Smooth muscle cell (in vitro differentiated cells): ENCODE data around the gene ANKS1B. TPM values are rescaled to one million over a fixed set of nuclear protein-coding genes. Genes with fewer than 3 reads are reported as not detected.

Experiments
- DNase-seq: peaks from one replicate; lab custom pipeline; 2025; ENCODE audit not compliant: unreplicated experiment; lab: John Stamatoyannopoulos, UW
- H2AFZ ChIP-seq: fragments of 200-600 bp; sonication (generic); 2 replicates; pipeline ENCODE4 v1.6.0; 2016; ENCODE audit warnings: antibody characterized with exemption, low read depth, mild to moderate bottlenecking
- H3F3A ChIP-seq: fragments of 200-600 bp; sonication (generic); 2 replicates; pipeline ENCODE4 v1.6.0; 2017; ENCODE audit warnings: antibody characterized with exemption, low read depth
- H3K27ac ChIP-seq: fragments of 200-600 bp; sonication (generic); 2 replicates; pipeline ENCODE4 v1.5.1; 2016; ENCODE audit warnings: low read depth, mild to moderate bottlenecking
- H3K27me3 ChIP-seq: fragments of 200-600 bp; sonication (generic); 2 replicates; pipeline ENCODE4 v1.6.1; 2016; ENCODE audit warnings: low read depth, mild to moderate bottlenecking
- H3K36me3 ChIP-seq: fragments of 200-600 bp; sonication (generic); 2 replicates; pipeline ENCODE4 v1.5.1; 2016; ENCODE audit warnings: low read depth
- H3K4me1 ChIP-seq: fragments of 200-600 bp; sonication (generic); 2 replicates; pipeline ENCODE4 v1.5.1; 2016; ENCODE audit warnings: low read depth
- H3K4me2 ChIP-seq: fragments of 200-600 bp; sonication (generic); 2 replicates; pipeline ENCODE4 v1.6.0; 2016; ENCODE audit warnings: mild to moderate bottlenecking
- H3K4me3 ChIP-seq: fragments of 200-600 bp; sonication (generic); 2 replicates; pipeline ENCODE4 v1.5.1; 2016; ENCODE audit warnings: mild to moderate bottlenecking
- H3K79me2 ChIP-seq: fragments of 200-600 bp; sonication (generic); 2 replicates; pipeline ENCODE4 v1.6.0; 2016; ENCODE audit warnings: low read depth, mild to moderate bottlenecking
- H3K9ac ChIP-seq: fragments of 200-600 bp; sonication (generic); 2 replicates; pipeline ENCODE4 v1.6.0; 2016; ENCODE audit warnings: low read depth
- H3K9me3 ChIP-seq: fragments of 200-600 bp; sonication (generic); replicated peaks from 2 replicates; pipeline ENCODE4 v1.5.1; 2016; ENCODE audit warnings: low read depth
- H4K20me1 ChIP-seq: fragments of 200-600 bp; sonication (generic); 2 replicates; pipeline ENCODE4 v1.6.0; 2016; ENCODE audit warnings: low read depth
- CTCF ChIP-seq: fragments of 200-600 bp; sonication (generic); IDR thresholded peaks from 2 replicates; pipeline ENCODE4 v1.5.1; 2017; ENCODE audit warnings: borderline replicate concordance, mild to moderate bottlenecking, antibody characterized with exemption; ENCODE audit not compliant: insufficient read depth, poor library complexity, severe bottlenecking
- WGBS: methylation state at CpG from one replicate; pipeline ENCODE4 v1.1.7; 2016; ENCODE audit warnings: low lambda C conversion rate; 5-methylcytosine and 5-hydroxymethylcytosine counted together
- polyA plus RNA-seq: library from polyadenylated mRNA; unstranded; fragments of >200 nt; fragmentation: Nextera tagmentation; extraction: Ambion mirVana; gene quantifications from 2 replicates; pipeline ENCODE4 v1.2.1, GENCODE V29; 2016
- total RNA-seq: library from RNA; depleted of rRNA; stranded (reverse); fragments of >200 nt; gene quantifications from 2 replicates; pipeline ENCODE4 v1.2.3, GENCODE V29; 2014

The ANKS1B gene
- total and polyA plus RNA-seq, 2 experiments from 2014 or later, result 0.47 to 7.3 TPM

DNA sequence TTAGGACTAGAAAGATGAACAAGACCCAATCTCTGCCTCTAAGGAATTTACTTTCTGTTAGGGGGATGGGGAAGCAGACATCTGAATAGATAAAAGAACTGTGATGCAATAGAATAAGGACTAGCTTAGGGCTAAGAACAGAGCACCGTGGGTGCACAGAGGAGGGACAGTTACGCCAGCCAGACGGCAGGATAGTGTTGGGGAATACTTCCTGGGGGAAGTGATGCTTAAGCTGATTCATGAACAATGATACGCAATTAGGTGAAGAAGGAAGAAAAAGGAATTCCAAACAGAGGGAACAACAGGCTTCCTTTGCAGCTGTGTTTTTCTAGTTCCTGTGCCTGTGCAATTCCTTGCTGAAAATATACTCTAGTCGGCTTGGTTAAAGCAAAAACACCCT lies 838.6 kb downstream of the ANKS1B start:
- 64% methylated on average over 5 of the region's 5 CpGs for WGBS
- no peak for DNase-seq
- no peak overlapping the region for H2AFZ ChIP-seq

DNA sequence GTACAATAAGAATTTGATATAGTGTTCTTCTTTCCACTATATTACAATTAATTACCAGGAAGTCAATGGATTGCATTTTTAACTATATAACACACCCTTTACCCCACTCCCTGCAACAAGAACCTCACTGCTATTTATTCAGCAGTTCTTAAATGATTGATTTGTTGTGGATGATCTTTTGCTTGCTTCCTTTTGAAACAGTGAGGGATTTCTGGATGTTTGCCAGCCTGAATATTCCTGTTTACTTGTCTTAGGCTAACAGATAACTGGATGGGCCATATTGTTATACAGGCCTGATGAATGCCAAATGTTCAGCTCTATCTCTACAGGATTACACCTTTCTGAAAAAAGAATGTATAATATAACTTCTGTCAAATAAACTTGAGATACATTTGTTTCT lies 842.1 kb downstream of the ANKS1B start:
- no peak for DNase-seq
- H3K4me1 ChIP-seq, result no peaks in the 10 kb centered on the region
- H3K9ac ChIP-seq, result no peak overlapping the region
- no peaks in the 10 kb centered on the region for H3F3A ChIP-seq
- TF ChIP-seq CTCF, result no peak
- H3K79me2 ChIP-seq, result no peaks in the 10 kb centered on the region
- H4K20me1 ChIP-seq, result no peaks in the 10 kb centered on the region
- no peaks in the 10 kb centered on the region for H3K9me3 ChIP-seq
- H3K27me3 ChIP-seq, result peaks cover 3% of the 10 kb centered on the region
- no peak overlapping the region for H3K27ac ChIP-seq
- no peaks in the 10 kb centered on the region for H3K36me3 ChIP-seq
- no peak overlapping the region for H3K4me2 ChIP-seq
- no peak overlapping the region for H3K4me3 ChIP-seq
- no peak overlapping the region for H2AFZ ChIP-seq

More for the DNA sequence above, 838.6 kb downstream of the ANKS1B start:
- Histone ChIP-seq H3K79me2 (no peaks in the 10 kb centered on the region), H3K9me3 (no peaks in the 10 kb centered on the region), H3K4me1 (no peaks in the 10 kb centered on the region), H3K27me3 (no peaks in the 10 kb centered on the region), H3K4me3 (no peak overlapping the region), H3K9ac (no peak overlapping the region), H3F3A (no peaks in the 10 kb centered on the region), H4K20me1 (no peaks in the 10 kb centered on the region), H3K4me2 (no peak overlapping the region), H3K36me3 (no peaks in the 10 kb centered on the region), H3K27ac (no peak overlapping the region)
- no peak for TF ChIP-seq CTCF

- peaks cover 3% of the 10 kb centered on the region for H3K27me3 ChIP-seq
- H3K4me1 ChIP-seq, result no peaks in the 10 kb centered on the region
- no peak overlapping the region for H3K4me2 ChIP-seq
- no peak for TF ChIP-seq CTCF
- 84% methylated on average over 7 of the region's 7 CpGs for WGBS
- no peak overlapping the region for H3K27ac ChIP-seq
- no peak overlapping the region for H2AFZ ChIP-seq
- no peaks in the 10 kb centered on the region for H3F3A ChIP-seq
- H4K20me1 ChIP-seq, result no peaks in the 10 kb centered on the region
- no peak for DNase-seq
- no peaks in the 10 kb centered on the region for H3K36me3 ChIP-seq
- H3K9ac ChIP-seq, result no peak overlapping the region
- no peaks in the 10 kb centered on the region for H3K9me3 ChIP-seq
- H3K79me2 ChIP-seq, result no peaks in the 10 kb centered on the region
- H3K4me3 ChIP-seq, result no peak overlapping the region
Measured at GRCh38 chr12:99140017-99140720, 844.6 kb downstream of the ANKS1B start.

- H3K4me3 ChIP-seq, result no peak overlapping the region
- WGBS, result 88% methylated on average over 4 of the region's 4 CpGs
- H3K4me2 ChIP-seq, result no peak overlapping the region
- no peaks in the 10 kb centered on the region for H3K36me3 ChIP-seq
- H3K9me3 ChIP-seq, result no peaks in the 10 kb centered on the region
- H3K27ac ChIP-seq, result no peak overlapping the region
- no peak for TF ChIP-seq CTCF
- H3K79me2 ChIP-seq, result no peaks in the 10 kb centered on the region
- H3F3A ChIP-seq, result no peaks in the 10 kb centered on the region
- no peak for DNase-seq
- peaks cover 3% of the 10 kb centered on the region for H3K27me3 ChIP-seq
- H3K4me1 ChIP-seq, result no peaks in the 10 kb centered on the region
- H4K20me1 ChIP-seq, result no peaks in the 10 kb centered on the region
- H2AFZ ChIP-seq, result no peak overlapping the region
- H3K9ac ChIP-seq, result no peak overlapping the region
Measured at GRCh38 chr12:99138393-99138792, 846.3 kb downstream of the ANKS1B start.
